HG03354 (cell line): ENCODE results near the gene MAGI1.

Experiments used
- ATAC-seq: cut with Tn5 transposase; IDR thresholded peaks from one replicate; pipeline ENCODE4 v1.9.1; 2021; ENCODE audit warnings: mild to moderate bottlenecking; ENCODE audit not compliant: unreplicated experiment, poor library complexity, severe bottlenecking

MAGI1 gene

DNA sequence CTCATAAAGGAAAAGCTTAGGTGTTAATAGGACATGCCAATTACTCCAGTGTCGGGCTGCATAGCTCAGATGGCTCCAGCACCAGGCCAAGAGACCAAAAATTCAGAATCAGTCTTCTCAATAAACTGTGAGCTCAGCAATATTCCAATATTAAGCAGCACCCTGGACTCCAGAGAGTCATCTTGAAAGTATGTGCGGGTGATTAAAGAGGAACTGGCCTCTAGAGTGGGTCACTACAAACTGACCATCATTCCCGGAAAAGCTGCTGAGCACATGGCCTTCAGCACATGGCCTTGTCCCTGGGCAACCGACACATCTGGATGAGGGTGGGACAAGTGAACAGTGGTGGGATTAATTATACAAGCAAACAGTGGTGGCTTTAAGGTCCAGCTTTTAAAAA, 59.0 kb downstream of the MAGI1 start:
- ATAC-seq: no peak

DNA sequence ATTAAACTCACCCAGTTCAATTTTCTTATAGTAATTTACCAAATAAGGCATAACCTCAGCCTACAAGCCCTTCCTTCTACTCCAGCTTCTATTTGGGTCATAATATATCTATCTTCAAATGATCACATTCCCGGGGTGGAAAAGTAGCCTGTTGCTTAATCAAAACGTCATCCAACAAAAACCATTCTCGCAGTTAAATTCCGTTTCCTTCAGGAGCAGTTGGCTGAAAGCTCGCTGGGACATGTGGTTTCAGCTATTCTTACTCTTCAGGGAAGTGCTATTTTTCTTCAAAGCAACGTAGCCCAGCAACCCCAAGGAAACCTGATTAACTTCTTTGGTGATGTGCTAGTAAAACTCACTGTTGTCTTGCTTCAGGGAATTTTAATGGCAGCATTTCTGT, 59.6 kb downstream of the MAGI1 start:
- no peak for ATAC-seq

DNA sequence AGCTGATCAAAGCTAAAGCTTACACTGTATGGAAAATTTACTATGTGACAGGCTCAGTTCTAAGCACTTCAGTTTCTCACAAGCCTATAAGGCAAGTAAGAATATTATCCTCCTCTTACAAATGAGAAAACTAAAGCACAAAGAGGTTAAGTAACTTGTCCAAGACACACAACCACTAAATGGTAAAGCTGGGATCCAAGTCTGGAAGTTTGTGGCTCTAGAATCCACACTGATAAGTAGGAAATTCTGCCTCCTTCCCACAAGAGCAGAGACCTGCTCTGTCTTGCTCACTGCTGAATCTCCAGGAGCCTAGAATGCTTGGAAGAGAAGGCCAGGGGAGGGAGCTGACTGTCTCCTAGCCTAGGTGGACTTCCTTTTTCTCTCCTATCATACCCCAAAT, 60.6 kb downstream of the MAGI1 start:
- no peak for ATAC-seq

DNA sequence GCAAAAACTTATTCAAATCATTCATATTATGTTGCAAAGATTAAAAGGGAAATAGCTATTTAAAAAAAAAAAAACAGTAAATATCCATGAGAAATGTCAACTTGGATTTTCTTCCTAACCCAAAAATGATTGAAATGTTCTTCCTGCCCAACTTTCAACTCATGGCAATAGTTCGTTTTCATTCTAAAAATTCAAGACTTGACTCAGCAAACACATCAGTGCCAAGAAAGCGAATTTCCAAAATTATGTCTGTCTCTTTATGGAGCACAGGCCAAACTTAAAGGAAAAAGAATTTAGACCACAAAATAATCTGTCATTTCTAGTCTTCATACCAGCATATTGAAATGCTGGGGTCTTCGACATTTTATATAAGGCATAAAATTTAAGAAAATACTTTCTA, 63.7 kb downstream of the MAGI1 start:
- no peak for ATAC-seq

DNA sequence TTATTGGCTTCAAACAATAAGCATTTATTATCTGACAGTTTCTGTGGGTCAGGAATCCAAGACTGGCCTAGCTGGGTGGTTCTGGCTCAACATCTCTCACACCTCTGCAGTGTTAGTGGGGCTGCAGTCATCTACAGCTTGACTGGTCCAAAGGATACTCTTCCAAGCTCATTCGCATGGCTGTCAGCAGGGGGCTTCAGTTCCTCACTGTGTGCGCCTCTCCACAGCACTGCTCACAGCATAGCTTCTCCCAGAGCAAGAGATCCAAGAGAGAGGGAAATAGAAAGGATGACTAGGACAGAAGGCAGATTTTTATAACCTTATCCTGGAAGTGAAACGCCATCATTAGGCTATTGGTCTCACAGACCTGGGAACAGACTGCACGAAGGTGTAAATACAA, 64.2 kb downstream of the MAGI1 start:
- no peak for ATAC-seq

DNA sequence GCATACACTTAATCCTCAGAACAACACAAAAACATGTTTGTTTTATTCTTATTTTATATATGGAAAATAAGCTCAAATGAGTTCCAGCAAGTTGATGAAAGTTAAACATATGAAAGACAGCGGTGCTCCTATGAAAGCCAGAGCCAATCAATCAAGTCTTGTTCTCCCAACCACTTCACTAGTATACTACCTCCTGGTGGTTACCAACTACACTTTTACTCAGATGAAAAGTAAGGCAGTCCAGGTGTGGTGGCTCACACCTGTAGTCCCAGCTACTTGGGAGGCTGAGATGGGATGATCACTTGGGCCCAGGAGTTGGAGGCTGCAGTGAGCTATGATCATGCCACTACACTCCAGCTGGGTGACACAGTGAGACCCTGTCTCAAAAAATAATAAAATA, 66.0 kb downstream of the MAGI1 start:
- no peak for ATAC-seq

DNA sequence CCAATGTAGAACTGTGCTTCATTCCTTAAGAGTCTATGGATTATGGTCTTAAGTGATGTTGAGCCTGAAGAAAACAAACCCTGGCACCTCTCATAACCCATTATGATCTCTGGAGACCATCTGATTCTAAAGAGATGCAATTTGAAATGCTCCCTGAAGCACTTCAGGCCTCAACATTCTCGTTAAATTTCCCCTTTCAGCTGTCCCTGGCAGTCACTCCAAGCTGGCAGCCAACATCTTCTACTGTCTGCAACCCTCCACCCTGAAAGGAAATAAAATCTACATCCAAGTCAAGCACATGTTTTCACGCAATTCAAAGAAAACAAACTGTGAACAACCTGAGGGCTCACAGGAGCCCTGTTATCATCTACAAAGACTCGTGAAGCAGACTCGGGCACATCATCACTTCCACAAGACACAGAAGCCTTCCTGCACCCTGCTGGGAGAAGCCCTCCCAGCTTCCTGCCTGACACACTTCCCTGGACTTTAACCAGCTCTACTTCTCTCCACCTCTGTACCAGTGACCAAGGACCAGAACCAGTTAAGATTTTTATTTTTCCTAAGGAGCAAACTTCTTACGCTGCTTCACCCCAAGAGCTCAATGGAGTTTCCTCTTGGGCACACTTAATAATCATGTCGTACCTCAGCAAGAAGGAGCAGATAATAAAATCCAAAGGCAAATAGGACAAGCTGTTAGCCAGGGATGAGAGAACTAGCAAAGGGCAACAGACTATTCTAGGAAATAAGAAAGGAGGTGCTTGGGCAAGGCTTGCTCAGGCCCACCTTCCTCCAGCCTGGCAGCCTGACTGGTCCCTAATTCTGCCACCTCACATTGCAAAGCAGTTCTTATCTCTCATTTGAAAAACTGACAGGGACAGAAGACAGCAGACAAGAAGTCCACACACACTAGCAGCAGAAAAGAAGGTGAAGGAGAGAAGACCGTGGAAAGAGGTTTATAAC, 67.1 kb downstream of the MAGI1 start:
- ATAC-seq: no peak

DNA sequence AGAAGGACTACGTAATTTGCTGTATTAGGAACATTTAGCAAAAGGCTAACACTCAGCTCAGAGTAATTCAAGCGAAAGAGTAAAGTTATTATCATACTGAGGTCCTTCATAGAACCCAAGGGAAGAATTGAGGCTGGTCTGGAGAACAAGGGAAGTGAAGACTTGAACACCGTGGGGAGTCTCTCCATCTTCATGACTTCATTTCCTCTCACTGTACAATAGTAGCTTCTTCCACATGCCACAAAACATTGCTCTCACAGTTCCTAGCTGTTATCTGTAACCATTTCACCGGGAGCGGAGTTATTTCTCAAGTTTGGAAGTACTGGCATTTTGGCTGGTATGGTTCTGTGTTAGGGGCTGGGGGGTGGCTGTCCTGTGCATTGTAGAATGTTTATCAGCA, 69.7 kb downstream of the MAGI1 start:
- no peak for ATAC-seq

DNA sequence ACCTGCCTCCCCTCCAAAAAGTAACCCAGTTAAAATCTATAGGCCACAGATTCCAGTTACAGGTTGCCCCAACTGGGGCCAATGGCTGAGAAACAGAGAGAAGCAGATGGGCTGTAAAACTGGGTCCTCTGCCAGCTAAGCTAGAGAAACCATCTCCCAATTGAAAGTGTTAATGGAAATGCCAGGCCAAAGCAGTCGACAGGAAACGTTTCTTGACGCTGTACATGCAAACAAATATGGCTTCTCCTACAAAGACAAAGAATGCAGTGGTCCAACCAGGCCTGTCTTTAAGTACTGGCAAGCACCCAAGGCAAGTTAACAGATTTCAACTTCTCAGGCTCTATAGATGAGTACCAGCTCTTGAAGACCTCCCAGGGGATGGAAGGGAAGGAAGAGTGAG, 71.3 kb downstream of the MAGI1 start:
- ATAC-seq: no peak

DNA sequence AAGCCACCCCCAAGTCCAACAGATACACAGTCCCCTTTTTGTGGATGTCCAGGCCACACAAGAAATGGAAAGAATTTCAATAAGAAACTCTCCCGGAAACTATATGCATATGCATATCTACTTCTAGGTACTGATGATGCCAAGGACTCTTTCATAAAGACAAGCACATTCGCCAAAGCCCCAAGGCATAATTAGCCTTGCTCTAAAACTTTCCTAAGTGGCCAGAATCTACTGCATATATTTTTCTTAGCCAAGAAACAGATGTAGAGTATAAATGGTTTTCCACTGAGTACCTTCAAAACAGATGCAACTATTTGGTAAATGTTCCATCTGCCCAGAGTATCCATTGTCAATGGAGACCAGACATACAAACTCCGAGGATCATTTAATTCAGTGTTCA, 73.9 kb downstream of the MAGI1 start:
- ATAC-seq: no peak

DNA sequence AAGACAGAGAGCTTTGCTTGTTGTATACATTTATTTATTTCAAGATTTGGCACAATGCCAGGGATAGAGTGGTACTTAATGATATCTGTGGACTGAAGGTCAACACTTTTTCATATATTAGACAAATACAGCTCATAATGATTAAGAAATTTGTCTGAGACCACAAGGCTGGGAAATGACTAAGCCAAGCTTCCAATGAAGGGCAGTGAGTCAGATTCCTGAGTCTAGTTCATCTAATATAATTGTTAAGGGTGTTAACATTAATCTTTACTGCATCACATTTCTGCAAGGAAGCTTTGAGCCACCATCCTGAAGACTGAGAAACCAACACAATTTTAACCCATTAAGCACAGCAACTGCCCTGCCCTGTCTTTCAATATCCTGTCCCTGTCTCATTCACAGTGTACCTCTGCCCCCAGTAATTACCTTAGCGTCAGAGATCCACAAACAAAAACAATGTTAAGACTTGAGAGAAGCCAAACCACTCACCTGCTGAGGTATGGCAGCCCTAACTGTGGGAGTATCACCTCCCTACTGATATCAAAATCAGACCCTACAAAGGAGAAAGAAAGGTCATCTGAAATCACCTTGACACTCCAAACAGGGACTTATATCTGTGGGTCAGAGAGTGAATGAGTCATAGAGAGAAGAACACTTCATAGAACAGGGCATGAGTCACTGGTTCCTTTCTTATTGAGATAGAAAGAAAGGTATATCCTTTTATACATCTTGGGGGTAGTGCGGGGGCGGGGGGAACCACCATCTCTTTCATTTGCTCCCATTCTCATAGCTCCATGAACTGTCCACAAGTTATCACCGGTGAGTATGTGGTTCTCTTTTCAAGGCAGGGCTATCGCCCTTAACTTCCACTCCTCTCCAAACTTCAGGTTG, 74.7 kb downstream of the MAGI1 start:
- ATAC-seq: peak; percentile 96

DNA sequence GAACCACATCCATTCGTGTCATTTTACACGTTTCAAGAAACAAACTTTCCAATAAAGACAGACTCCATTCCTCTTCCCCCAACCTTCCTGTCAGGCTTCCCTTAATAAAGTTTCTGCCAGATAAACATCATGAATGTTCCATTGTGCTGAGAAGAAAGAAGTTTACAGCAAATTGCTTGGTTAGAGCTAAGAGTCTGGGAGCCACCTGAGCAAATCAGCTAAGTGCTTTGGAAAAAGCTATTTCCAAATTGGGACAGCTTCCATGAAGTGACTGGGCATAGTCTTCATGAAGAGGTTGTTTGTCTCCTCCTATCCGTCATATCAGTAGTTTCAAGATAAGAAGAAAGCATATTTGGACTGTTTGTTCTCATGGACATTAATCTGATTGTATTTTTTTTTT, 77.0 kb downstream of the MAGI1 start:
- no peak for ATAC-seq

DNA sequence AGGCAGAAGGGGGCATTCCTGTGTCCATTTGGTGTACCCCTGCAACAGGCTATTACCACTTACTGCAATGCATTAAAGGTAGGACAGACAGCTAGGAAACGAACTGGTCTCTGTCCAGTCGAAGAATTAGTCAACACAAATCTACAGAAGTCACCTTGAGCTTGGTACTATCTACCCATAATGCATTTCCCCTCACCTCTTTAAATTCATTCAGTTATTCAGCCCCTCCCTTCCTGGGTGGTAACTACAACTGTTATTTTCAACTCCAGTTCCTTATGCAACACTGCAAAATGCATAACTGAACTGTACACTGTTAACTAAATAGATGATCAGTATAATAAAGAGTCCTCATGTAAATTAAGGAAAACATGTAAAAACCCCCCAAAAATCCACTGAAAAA, 77.6 kb downstream of the MAGI1 start:
- ATAC-seq: no peak

DNA sequence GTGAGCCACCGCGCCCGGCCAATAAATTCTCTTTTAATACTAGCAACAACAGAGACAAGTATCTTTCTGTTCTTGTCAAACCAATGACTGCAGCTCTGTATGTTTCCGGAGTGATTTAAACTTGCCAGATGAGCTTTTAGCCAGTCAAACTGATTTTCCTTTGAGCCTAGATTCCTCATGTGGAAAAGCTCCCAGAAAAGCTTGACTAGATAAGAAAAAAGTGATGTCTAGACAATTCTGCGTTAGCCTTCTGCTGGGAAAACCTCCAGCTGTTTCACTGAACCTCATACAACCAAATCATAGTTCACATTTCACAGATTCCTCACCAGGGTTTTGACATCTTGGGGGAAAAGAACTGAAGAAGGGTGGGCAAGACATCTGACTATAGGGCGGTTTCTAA, 78.6 kb downstream of the MAGI1 start:
- no peak for ATAC-seq

DNA sequence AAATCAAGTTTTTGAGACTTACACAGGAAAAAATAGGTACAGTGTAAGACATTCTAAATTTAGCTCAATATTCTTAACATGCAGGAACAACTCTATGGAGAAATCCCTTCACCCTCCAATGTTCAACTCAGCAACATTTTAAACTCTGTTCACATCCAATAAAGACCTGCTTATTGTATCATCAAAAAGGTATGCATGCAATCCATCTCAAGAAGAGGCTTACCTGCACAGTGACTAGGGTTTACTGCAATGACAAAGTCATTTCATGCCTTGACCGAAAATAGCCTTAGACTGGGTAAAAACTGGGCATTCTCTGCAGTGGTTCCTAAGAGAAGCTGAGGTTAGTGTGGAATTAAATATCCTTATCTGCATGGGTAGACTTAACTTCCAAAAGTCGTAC, 80.5 kb downstream of the MAGI1 start:
- ATAC-seq: no peak

DNA sequence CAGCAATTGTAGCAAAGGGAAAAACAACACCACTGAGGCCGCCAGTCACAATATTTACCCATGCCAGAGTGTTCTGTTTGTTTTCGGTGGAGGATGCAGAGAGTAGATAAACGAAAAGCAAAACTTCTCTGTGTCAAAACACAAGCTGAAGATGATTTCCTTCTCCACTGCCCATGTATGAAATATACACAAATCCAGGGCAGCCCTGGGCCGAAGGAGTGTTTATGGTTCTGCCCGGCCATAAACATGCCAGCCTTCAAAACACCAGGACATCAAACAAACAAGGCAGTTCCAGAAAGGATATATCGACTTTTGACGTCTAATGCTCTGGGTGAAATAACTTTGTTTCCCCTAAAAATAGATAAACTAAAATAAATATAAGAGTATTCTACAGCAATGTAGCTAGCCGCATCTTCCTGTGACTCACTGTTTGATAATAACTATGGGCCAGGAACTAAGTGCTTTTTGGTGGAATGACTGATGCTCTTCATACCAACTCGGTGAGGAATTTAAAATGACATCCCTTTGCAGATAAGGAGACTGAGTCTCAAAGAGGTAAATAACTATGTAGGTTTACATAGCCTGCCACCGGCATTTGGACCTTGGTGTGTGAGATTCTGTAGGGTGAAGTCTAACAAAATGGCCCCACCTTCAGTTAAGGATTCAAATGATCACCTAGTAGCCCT, 82.8 kb downstream of the MAGI1 start:
- no peak for ATAC-seq

DNA sequence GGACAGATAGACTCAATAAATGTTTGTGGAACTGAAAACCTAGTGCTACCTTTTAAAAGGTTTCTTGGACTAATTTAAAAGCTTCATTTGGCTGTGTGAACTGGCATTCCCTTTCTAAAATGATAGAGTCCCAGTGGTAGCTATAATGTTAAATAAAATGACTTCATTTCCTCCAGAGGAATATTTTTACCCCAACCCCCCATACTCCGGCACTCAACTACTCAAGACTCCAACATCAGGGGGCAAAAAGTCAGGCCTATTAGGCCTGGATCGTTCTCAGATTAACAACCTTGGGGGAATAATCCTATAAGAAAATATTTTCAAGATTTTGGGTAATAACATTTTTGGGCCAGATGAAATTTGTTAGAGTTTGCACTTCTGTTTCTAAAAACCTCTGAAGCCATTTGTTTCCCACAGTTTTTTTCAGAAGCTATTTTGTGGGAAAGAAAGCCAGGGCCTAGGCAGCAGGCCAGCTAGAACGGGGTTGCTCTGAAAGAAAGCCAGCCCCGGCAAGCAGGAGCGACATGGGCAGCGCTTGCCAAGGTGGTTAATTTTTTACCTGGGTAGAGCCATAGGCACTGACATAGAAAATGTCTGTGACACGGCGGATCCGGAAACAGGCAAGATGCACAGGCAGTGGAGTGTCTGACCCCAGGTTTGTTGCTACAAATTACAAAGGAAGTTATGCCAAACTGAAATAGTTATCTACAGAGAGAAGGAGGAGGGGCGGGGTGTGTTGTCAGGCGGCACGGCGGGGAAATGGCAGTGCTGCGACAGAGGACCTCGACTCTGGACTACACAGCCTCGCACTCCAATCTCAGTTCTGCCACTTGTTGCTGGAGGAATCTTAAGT, 84.6 kb downstream of the MAGI1 start:
- no peak for ATAC-seq

DNA sequence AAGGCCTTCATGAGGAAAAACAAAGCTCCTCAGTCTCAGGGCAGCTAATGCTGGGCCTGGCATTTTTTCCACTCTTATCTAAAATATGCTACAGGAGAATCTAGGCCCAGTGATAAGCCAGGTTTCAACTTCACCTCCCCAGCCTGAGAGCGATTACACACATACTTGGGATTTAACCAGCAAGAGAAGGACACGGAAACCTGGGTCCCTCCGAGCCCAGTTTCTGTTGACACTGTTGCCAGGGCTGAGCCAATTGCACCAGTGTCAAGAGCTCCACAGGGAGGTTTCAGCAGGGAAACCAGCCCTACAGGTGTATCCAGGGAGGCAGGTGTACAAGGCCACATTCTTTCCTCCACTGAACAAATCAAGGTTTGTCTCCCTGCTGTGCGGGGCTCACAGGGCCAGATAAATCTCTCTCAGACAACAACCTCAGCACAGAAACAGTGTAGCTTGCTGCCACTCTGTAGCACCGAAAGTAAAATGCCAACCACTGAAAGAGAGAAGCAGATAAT, 85.4 kb downstream of the MAGI1 start:
- ATAC-seq: no peak

DNA sequence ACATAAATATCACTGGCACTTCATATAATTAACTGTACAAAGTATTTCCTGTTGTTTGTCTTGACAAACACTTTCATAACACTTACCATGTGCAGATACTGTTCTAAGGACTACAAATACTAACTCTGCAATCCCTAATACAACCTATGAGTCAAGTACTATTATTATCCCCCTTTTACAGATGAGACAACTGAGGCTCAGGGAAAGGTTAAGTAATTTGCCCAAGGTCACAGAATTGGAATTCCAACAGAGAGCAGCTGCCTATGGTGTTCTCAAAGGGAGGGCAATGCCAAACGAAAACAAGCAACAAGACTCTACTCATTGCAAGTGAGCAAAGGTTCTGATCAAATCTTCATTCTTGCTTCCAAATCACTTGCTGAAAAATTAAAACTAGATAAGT, 85.9 kb downstream of the MAGI1 start:
- ATAC-seq: no peak
